ENCODE data around the gene GOLGA8N. TPM values are rescaled to one million over a fixed set of nuclear protein-coding genes. Genes with fewer than 3 reads are reported as not detected.

Gene GOLGA8N
- total RNA-seq, result 0.63 and 3.2 TPM in 2 replicates

GRCh38 chr15:32593151-32593550 is at the start of gene GOLGA8N:
Gene GOLGA8N, plus strand, starts transcription at chr15:32593456.

GRCh38 chr15:32615051-32615870 is 22.0 kb downstream of the GOLGA8N start, which contains the start of gene ARHGAP11A:
Gene ARHGAP11A, plus strand, starts transcription at chr15:32615504. Its CDS starts 708 bp downstream, at chr15:32616212.

GRCh38 chr15:32641517-32642059 is 48.3 kb downstream of the GOLGA8N start, which contains the start of gene SCG5:
Gene SCG5, plus strand, starts transcription at chr15:32641710. Its CDS starts 1,883 bp downstream, at chr15:32643593.

Other genes starting within 250 kb of the GOLGA8N start
- 0.09 and 0.28 TPM in 2 replicates for gene GOLGA8K, start 190.2 kb upstream of the GOLGA8N start, total RNA-seq
- gene GOLGA8O, start 137.8 kb upstream of the GOLGA8N start, total RNA-seq, result 0.09 and 0.19 TPM in 2 replicates
- 9.2 and 18.5 TPM in 2 replicates for gene ARHGAP11A, start 22.0 kb downstream of the GOLGA8N start, total RNA-seq
- gene SCG5, start 48.3 kb downstream of the GOLGA8N start, total RNA-seq, result 0.09 and 2.4 TPM in 2 replicates
- 0.09 and 0.19 TPM in 2 replicates for gene GREM1, start 124.5 kb downstream of the GOLGA8N start, total RNA-seq

Data from endothelial cell of coronary artery (primary cell).